ENCODE measurements around the gene SOX5.

DNA sequence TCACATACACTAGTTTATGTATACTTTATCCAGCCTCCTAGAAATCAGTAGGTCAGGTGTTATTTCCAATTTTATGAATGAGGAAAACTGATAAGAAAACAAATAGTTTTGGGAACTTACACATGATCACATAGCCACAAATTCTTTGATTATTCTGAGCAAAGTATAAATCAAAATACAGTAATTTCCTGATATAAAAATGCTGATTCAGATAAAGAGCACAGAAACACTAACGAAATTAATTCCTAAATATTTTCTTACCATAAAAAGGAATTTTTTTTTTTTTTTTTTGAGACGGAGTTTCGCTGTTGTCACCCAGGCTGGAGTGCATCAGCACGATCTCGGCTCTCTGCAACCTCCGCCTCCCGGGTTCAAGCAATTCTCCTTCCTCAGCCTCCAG is 275.4 kb downstream of the SOX5 start:
- no peak for TF ChIP-seq POLR2A (IDR thresholded peaks at IDR 0.05)
- TF ChIP-seq, protein P1, sequence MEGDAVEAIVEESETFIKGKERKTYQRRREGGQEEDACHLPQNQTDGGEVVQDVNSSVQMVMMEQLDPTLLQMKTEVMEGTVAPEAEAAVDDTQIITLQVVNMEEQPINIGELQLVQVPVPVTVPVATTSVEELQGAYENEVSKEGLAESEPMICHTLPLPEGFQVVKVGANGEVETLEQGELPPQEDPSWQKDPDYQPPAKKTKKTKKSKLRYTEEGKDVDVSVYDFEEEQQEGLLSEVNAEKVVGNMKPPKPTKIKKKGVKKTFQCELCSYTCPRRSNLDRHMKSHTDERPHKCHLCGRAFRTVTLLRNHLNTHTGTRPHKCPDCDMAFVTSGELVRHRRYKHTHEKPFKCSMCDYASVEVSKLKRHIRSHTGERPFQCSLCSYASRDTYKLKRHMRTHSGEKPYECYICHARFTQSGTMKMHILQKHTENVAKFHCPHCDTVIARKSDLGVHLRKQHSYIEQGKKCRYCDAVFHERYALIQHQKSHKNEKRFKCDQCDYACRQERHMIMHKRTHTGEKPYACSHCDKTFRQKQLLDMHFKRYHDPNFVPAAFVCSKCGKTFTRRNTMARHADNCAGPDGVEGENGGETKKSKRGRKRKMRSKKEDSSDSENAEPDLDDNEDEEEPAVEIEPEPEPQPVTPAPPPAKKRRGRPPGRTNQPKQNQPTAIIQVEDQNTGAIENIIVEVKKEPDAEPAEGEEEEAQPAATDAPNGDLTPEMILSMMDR (IDR thresholded peaks at IDR 0.05), result no peak

Data from heart left ventricle (tissue), 13 donors.